Endothelial cell (in vitro differentiated cells): ENCODE measurements around the gene RHOG. TPM values are rescaled to one million over a fixed set of nuclear protein-coding genes. Genes with fewer than 3 reads are reported as not detected.

Experiments used
- DNase-seq: peaks from one replicate; pipeline ENCODE4 v3.0.0; 2021; ENCODE audit warnings: low spot score
- H3K27ac Mint-ChIP-seq: one replicate; pipeline ENCODE4 v1.8.0; 2021; ENCODE audit warnings: mixed read lengths, inconsistent platforms; ENCODE audit not compliant: unreplicated experiment
- H3K27me3 Mint-ChIP-seq: one replicate; pipeline ENCODE4 v1.8.0; 2021; ENCODE audit warnings: mild to moderate bottlenecking, moderate library complexity, mixed read lengths, inconsistent platforms; ENCODE audit not compliant: unreplicated experiment
- H3K36me3 Mint-ChIP-seq: one replicate; pipeline ENCODE4 v1.8.0; 2021; ENCODE audit warnings: mild to moderate bottlenecking, low read depth, mixed read lengths, inconsistent platforms; ENCODE audit not compliant: unreplicated experiment
- H3K4me1 Mint-ChIP-seq: one replicate; pipeline ENCODE4 v1.8.0; 2021; ENCODE audit warnings: mild to moderate bottlenecking, mixed read lengths, inconsistent platforms; ENCODE audit not compliant: unreplicated experiment
- H3K4me3 Mint-ChIP-seq: one replicate; pipeline ENCODE4 v1.8.0; 2021; ENCODE audit warnings: mild to moderate bottlenecking, mixed read lengths, inconsistent platforms; ENCODE audit not compliant: unreplicated experiment
- H3K9me3 Mint-ChIP-seq: one replicate; pipeline ENCODE4 v1.8.0; 2021; ENCODE audit warnings: mixed read lengths, inconsistent platforms; ENCODE audit not compliant: unreplicated experiment
- CTCF ChIP-seq: fragments of 200-600 bp; sonication (generic); IDR thresholded peaks from one replicate; pipeline ENCODE4 v1.5.0; 2021; ENCODE audit warnings: antibody characterized with exemption; ENCODE audit not compliant: unreplicated experiment
- total RNA-seq: library from RNA; stranded (reverse); fragmentation: NEBNext Ultra II Directional; extraction: Animal tissue kit (Norgen Biotek cat#: 25700); gene quantifications from one replicate; pipeline ENCODE4 v1.2.1, GENCODE V29; 2021; ENCODE audit not compliant: unreplicated experiment

Gene RHOG
- total RNA-seq, 1 donor from 2014 or later: 76.5 TPM

GRCh38 chr11:3831378-3832239 lies 9.2 kb downstream of the RHOG start:
- Mint-ChIP-seq H3K4me1 (peaks cover 57% of the 10 kb centered on the region), H3K9me3 (no peaks in the 10 kb centered on the region), H3K36me3 (peaks cover 38% of the 10 kb centered on the region), H3K27ac (no peak overlapping the region), H3K27me3 (peaks cover 20% of the 10 kb centered on the region), H3K4me3 (peak overlapping the region; percentile 7)
- DNase-seq: no peak
- TF ChIP-seq CTCF: no peak

- no peak for DNase-seq
- Mint-ChIP-seq H3K4me3 (peak overlapping the region; percentile 27), H3K4me1 (peaks cover 52% of the 10 kb centered on the region), H3K9me3 (no peaks in the 10 kb centered on the region), H3K27ac (no peak overlapping the region), H3K27me3 (peaks cover 20% of the 10 kb centered on the region), H3K36me3 (peaks cover 47% of the 10 kb centered on the region)
- TF ChIP-seq CTCF: no peak
These were observed 10.0 kb downstream of the RHOG start for GRCh38 chr11:3830730-3831129.

- Mint-ChIP-seq H3K4me1 (peaks cover 47% of the 10 kb centered on the region), H3K4me3 (peak overlapping the region; percentile 1), H3K9me3 (no peaks in the 10 kb centered on the region), H3K36me3 (peaks cover 42% of the 10 kb centered on the region), H3K27ac (no peak overlapping the region), H3K27me3 (peaks cover 14% of the 10 kb centered on the region)
- TF ChIP-seq CTCF: no peak
- no peak for DNase-seq
These were observed 10.7 kb downstream of the RHOG start for GRCh38 chr11:3830088-3830487.

GRCh38 chr11:3827434-3828186 lies 13.1 kb downstream of the RHOG start:
- Mint-ChIP-seq H3K27me3 (peaks cover 16% of the 10 kb centered on the region), H3K4me3 (no peak overlapping the region), H3K4me1 (peaks cover 36% of the 10 kb centered on the region), H3K9me3 (no peaks in the 10 kb centered on the region), H3K36me3 (peaks cover 32% of the 10 kb centered on the region), H3K27ac (no peak overlapping the region)
- no peak for DNase-seq
- no peak for TF ChIP-seq CTCF

- no peak overlapping the region for H3K4me3 Mint-ChIP-seq
- no peak for DNase-seq
- H3K4me1 Mint-ChIP-seq: peaks cover 27% of the 10 kb centered on the region
- peaks cover 16% of the 10 kb centered on the region for H3K27me3 Mint-ChIP-seq
- H3K9me3 Mint-ChIP-seq: no peaks in the 10 kb centered on the region
- TF ChIP-seq CTCF: no peak
- H3K27ac Mint-ChIP-seq: no peak overlapping the region
- H3K36me3 Mint-ChIP-seq: peaks cover 32% of the 10 kb centered on the region
These were observed 14.0 kb downstream of the RHOG start for GRCh38 chr11:3826721-3827120.
